ENCODE results near the gene CDK18.

The CDK18 gene

DNA sequence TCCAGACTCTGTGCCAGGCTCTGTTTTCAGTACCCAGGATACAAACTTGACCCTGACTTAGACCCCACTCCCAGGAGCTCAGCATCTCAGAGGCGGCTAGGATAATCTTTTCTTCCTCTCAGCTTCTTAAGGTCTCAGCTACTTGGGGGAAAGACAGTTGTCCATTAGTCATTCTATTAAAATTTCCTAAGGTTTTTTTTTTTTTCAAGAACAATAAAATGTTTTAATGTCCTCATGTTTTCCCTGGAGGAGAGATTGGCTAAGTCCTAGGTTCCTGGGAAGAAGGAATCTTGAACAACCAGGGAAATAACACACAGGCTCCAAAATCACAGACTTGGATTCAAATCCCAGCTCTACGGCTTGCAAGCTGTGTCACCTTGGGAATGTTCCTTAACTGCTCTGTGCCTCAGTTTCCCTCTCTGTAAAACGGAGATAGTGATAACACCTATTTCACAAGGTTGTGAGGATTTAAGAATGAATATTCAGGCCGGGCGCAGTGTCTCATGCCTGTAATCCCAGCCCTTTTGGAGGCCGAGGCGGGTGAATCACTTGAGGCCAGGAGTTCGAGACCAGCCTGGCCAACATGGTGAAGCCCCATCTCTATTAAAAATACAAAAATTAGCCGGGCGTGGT, 33.0 kb downstream of the CDK18 start:
- no peak for DNase-seq (ENCODE audit: low read depth)

DNA sequence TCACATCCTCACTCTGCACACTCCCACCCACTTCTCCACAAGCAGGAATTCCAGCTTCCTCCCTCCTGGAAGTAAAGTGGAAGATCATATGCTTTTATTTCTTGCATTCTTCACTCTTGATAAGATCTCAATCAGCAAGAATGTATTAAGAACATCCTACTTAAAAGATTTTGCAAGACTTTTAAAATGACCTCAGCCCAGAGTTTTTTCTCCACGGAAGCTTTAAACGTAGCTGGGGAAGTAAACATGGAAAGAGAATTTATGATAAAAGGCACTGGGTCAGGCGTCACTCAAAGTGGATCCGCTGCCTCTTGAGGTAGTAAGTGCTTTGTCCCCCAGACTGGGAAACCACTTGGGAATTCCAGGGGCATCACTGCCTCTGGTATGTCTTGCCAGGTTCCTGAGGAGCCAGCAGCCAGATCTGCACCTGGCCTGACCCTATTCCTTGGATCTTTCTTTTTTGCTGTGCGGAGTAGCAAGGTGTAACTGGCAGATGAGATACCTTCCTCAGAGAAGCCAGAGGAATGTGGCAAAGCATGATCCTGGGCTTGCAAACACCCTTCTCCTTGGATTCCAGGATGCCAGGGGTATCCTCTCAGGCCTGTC, 33.9 kb downstream of the CDK18 start:
- DNase-seq (ENCODE audit: low read depth) = no peak

DNA sequence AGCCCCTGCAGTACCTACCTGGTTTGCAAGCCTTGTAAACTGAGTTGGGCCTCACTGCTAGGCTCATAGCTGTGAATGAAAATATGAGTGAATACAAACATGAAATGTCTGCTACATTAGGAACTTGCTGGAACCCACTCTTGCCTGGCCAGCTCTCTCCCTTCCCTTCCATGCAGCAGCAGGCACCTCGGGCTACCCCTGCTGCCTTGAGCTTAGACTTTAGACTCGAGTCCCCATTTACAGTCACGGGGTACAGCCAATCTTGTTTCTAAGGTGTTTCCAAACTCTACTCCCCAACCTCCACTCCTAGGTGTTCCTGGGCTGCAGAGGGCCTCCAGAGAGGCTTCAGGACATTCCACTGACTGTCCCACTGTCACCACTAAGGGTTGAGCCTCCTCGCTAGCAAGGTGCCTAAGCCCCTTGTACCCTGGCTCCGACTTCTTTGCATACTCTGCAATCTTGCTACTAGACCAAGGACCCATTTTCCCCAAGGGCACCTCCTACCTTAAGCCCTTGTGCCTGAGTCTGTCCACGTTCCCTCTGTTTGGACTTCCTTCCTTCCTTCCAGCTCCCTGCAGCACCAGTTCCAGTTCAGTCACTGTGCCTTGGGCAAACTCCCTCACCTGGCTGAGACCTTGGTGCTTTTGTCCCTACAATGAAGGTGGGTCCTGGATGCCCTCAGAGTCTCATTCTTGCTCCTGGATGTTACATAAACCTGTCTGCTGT, 36.9 kb downstream of the CDK18 start:
- DNase-seq (ENCODE audit: low read depth) = no peak

DNA sequence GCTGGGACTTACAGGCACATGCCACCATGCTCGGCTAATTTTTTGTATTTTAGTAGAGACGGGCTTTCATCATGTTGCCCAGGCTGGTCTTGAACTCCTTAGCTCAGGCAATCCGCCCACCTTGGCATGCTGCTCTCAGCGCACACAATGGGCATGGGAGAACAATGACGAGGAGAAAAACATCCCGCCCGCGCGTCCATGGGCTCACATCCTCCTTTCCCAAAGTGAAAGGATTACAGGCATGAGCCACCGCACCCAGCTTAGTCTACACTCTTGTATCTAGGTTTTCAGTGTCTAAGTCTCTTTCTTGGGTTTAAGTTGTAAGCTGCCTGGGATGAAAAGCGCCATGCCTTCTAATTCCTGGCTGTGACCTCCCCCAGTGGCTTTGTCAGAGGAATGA, 37.9 kb downstream of the CDK18 start:
- DNase-seq (ENCODE audit: low read depth) = no peak

DNA sequence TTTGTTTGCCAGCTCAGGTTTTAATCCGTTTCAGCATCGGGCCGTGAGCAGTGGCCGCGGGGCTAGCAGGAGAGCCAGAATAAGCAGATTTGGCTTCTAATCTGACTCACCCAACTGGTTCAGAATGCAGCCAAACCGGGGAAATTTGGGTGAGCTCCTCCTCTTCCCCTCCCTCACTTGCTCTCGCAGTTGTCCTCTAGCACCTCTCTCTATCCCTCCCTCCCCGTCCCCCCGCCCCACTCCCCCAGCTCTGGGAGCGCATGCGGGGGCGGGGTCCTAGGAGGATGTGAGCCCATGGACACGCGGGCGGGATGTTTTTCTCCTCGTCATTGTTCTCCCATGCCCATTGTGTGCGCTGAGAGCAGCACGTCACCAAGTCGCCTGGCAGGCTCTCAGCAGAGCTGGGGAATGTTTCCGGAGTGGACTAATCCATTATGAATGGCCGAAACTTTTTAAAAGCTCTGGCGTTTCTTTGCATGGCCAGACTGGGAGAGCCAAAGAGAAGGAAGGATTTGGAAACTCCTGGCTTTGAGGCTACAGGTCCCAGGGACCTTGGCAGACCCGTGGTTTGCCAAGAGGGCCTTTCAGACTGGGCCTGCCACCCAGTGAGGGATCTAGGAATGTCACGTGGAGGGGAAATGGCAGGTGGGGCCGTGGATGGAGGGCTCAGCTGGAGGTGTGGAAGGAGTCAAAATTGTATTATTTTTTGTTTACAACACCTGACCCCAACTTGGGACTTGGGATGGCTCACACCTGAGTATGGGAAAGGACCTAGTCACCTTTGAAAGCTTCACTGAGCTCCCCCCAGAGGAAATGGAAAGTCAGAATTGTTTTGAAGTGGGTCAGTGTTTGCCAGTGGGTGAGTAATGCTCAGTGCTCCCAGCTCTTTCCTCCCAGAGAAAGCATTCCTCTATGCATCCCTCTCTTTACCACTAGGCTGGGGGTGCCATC, 39.2 kb downstream of the CDK18 start:
- no peak for DNase-seq (ENCODE audit: low read depth)

DNA sequence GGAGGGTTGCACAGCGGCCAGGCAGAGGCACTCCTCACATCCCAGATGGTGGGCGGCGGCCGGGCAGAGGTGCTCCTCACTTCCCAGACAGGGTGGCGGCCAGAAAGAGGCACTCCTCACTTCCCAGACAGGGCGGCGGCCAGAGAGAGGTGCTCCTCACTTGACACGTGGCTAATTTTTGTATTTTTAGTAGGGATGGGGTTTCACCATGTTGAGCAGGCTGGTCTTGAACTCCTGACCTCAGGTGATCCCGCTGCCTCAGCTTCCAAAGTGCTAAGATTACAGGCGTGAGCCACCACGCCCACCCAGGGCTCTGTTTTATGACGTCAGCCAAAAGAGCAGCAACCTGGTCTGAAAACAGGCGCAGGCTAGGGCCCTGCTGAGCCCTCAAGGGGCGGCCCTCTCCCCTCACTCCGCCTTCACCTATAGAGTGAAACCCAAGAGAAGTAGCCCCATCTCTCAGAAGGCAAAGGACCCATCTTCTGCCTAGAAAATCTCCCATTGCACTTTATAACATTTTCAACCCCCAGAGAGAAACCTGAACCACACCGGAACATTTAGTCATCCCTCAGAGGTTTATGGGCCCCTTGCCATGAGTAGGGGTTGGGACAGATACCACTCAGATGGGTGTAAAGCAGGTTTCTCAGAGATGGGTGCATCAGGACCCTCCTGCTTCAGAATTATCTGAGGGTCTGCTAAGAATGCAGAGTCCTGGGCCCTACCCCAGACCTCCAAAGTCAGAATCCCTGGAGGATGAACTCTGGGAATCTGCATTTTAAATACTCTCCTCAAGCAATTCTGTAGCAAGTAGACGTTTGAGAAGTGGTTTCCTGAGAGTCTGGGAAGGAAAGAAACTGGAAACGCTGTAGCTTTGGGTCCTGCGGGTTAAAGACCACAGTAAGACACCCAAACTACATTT, 40.8 kb downstream of the CDK18 start:
- no peak for DNase-seq (ENCODE audit: low read depth)

DNA sequence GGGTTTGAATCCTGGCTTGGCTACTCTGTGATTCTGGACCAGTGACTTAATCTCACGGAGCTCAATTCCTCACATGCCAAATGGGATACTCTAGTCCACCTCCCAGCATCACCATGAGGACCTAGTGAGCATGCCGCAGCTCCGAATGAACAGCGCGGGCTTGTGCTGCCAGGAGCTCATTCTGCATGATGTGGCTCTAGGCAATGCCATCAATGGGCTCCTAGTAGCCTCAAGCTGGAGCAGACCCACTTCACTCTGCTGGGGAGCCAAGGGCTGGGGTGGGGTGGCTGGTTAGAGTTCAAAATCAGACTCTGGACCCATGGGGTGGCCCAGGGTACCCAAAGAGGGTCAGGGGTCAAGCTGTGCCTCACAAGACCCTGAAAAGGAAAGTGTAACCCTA, 41.5 kb downstream of the CDK18 start:
- no peak for DNase-seq (ENCODE audit: low read depth)

DNA sequence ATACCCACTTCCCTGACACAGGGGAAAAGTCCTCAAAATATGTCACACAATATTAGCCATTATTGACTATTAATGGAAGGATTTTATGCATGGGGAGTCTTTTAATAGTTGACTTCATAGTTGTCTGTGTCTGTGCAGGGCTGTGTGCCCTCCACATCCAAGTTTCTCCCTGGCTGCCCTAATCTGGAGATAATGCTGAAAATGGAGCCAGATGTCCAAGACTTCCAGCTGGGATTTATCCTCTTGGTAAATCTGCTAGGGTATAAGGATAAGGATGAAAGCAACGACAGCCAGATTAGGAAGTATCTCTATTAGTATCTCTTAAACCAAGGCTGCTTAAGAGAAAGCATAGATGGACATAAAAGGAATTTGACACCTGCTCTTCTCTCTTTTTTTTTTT, 42.1 kb downstream of the CDK18 start:
- no peak for DNase-seq (ENCODE audit: low read depth)

DNA sequence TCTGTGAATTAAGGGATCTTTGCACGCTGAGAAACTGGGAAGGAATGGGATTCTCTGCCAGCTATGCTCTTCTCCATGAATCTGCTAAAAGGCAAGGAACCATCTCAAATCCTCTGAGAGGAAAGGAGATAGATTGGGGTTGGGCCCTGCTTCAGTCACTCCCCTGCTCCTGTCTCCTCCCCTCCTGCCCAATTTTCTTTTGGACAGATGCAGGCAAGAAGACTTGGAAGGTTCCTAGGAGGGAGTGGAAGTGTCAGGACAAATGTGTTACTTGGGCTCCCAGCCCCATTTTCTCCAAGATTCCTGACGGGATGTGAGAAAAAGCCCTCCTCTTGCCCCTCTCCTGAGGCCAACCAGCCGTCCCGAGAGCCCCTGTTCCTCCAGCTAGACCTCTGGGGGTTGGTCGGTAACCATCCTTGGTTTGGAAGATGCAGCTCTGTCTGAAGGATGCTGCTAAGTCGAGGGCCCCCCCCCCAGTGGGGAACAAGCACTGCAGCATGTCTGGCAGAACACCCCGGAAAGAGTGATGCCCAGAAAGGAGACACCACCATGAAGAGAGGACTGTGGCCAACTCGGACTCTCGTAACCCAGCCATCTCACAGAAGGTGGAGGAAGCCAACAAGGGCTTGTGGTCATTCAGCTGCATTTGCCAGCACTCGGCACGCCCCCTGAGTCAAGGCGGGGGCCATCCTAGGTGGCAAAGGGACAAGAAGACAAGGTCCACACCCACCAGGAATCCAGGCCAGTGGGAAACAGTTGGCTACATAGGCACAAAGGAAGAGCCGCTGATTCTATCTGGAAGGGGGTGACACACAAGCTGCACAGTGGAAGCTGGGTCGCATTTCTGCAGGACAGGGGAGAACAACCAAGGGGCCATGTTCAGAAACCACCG, 43.7 kb downstream of the CDK18 start:
- no peak for DNase-seq (ENCODE audit: low read depth)

DNA sequence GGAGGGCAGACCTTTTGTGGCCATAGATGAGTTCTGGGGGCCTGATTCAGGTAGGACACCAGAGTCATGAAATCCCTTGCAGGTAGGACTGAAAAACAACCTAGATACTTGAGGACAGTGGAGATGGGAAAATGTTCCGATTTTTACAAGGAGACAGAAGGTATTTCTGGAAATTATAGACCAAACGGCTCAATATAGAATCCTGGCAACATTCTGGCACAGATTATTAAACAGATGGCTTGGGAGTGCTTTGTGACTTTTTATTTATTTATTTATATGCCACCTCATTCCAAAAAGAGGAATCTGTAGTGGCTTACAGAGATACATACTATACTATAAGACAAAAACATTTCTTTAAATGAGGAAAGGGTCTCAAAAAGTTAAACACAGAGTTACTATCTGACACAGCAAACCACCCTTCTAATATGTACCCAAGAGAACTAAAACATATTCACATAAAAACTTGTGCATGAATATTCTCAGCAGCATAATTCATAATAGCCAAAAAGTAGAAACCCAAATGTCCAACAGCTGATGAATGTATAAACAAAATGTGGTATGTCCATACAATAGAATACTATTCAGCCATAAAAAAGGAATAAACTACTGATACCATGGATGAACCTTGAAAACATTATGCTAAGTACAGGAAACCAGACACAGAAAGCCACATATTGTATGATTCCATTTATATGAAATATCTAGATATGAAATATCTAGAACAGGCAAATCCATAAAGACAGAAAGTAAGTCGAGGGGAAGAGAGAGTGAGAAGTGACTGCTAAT, 49.8 kb downstream of the CDK18 start:
- DNase-seq (ENCODE audit: low read depth) = no peak

DNA sequence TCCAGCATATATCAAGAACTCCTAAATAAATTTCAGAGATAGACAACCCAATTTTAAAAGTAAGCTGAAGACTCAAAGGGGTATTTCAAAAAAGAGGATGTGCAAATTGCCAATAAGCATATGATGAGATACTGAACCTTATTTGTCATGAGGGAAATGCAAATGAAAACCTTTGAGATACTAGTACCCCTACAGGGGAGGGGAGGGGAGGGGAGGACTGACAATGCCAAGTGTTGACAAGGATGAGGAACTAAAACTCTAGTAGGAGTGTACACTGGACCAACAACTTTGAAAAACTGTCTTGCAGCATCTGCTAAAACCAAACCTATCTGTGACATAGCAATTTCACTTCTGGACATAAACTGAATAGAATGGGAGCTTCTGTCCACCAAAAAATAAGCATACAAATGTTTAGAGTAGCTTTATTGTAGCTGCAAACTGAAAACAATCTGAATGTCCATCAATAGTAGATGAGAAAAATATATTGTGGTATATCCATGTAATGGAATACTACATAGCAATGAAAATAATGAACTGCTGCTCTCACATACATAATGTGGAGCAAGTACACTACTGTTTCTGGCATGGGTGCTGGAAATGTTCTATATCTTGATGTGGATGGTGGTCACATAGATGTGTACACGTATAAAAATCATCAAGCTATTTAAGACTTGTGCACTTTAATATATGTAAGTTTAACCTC, 57.2 kb downstream of the CDK18 start:
- DNase-seq (ENCODE audit: low read depth) = no peak

DNA sequence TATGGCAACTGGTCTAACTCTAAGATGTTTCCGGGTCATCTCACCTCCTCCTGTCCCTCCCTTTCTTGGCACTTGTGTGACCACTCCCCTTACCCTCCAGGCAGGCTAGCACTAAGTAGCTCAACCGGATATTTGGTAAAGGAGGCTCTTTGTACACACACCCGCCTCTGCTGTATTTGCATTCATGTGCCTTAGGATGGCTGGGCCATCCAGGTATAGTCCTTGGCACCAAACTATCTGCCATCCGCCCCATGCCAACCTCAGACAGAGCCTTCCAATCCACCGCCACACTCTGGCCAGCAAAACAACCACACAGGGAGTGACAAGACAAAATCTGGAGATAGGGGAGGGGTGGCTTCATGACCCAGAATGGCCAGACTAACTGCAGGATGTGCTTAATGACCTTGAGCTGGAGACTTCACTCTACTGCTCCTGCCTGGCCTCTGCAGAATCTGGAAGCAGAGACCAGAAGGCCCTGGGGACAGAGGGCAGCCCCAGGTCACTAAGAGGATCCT, 59.5 kb downstream of the CDK18 start:
- DNase-seq (ENCODE audit: low read depth) = no peak

DNA sequence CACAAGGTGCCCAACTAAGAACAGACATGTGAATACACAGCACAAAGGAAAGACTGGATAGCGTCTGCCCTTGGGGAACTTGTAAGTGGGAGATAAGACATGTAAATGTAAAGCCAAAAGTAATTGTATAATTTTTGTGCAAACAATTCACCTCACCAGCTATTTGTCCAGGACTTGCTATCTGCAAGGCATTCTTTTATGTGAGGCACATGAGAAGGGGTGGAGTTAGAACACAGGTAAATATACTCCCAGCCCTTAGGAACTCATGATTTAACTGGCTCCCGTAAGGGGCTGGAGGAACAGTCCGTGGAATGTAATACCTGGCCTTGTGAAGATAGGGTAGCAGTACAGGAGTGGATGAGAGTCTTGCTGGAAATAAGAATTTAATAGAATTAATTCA, 61.3 kb downstream of the CDK18 start:
- DNase-seq (ENCODE audit: low read depth) = no peak

DNA sequence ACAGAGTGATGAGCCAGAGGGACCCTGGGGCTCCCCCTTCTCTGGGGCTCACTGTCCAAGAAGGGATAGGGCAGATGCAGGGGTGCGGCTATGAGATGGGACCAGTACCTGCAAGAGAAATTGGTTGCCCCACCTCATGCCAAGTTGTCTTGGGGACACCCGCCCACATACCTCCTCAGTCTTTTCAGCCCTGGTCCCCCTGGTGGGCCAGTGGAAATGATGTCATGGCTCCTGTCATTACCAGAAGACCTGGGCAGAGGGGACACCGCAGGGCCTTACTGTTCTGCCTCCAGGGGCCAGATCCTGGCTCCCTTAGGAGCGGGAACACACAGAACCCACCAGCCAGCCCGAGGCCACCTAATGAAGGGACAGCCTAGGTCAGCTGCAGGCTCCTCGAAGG, 63.2 kb downstream of the CDK18 start:
- no peak for DNase-seq (ENCODE audit: low read depth)

DNA sequence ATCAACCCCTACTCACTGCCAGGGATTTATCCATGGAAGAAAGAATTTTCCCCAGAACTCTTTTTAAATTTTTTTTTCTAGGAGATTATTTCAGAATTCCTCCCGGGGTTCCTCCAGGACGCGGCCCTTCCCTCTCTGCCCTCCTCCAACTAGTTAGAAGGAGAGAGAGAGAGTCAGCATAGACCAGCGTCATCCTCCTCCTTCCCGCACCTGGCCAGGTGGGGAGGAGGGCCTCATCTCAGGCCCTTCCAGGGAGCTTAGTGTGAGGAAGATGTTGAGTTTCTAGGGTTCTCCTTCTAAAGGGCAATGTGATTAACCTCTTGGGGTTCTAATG, 63.6 kb downstream of the CDK18 start:
- DNase-seq (ENCODE audit: low read depth) = no peak

DNA sequence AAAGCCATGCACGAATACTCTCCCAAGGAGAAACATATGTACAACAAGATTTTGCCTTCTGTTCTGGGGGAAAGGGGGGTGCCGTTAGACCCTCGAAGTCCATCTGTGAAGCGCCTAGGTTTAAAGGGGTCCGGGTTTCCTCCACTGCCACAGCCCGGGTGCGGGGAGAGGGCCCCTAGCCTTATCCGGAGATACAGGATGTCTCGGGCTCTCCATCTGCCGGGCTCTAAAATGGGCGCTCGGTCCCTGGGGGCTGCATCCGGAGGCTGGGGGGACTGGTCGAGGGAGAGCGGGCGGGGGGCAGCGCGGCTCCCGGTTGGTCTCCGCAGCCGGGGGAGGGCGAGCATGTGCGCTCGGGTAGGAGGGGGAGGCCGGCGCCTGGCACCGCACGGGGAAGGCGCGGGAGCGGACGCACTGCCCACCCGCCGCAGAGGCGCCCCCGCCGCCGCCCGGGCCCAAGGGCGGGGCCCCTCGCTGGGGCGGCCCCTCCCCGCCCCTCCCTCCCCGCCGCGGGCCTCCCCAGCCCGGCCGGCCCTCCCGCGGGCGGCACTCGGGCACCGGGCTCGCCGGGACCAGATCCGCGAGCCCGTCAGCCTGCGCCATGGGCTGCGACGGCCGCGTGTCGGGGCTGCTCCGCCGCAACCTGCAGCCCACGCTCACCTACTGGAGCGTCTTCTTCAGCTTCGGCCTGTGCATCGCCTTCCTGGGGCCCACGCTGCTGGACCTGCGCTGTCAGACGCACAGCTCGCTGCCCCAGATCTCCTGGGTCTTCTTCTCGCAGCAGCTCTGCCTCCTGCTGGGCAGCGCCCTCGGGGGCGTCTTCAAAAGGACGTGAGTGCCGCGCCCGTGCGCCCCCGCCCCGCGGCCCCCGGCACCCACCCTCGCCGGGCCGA, 64.2 kb downstream of the CDK18 start:
- no peak for DNase-seq (ENCODE audit: low read depth)

DNA sequence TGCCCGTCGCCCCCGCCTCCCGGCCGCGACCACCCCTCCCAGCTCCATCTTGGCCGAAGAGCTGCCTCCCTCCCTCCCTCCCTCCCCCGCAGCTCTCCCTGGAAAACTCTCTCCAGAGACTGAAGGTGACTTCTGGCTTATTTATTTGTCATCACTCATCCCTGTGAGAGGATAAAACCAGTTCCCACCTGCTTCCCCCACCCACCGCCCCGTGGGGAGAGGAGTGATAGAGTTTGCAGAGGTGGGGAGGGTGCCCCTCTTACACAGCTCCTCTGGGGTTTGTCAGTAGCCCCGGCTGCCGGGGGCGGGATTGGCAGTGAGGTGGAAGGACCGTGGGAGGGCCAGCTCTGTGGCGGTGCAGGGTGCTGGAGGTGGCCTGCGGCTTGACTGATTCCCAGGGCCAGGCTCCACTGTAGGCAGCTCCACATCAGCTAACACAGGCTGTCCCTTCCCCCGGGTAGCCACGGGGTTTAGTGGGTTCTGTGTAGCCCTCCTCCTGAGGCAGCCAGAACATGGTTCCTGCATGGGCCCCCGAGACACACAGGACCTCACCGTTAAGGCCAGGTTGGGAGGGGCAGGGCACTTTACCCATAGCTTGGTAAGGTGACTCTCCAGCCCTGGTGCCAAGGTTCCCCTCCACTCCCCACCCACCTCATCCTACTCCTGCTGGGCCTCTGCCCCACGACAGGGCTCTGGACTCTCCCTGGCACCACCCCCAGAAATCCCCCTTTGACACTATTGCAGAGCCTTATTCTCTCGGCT, 65.1 kb downstream of the CDK18 start:
- no peak for DNase-seq (ENCODE audit: low read depth)

Measured in stimulated activated CD8-positive, alpha-beta memory T cell treated with anti-CD3 and anti-CD28 coated beads, Interleukin-12 subunit alpha, Interleukin-12 subunit beta, amount 100 ng/mL, for 4 hours (primary cell).